Neural cell (in vitro differentiated cells): Measurements from ENCODE around the gene NME7.
A peak's percentile ranks its signal among the peaks of the same experiment; 100 is the strongest.

Source experiments
- EP300 ChIP-seq: fragments of 450-650 bp; conservative IDR thresholded peaks from 2 replicates; pipeline ENCODE4 v1.6.1; 2014; ENCODE audit warnings: antibody characterized with exemption, mild to moderate bottlenecking, moderate library complexity; ENCODE audit not compliant: poor library complexity, severe bottlenecking
- RAD21 ChIP-seq: fragments of 450-650 bp; conservative IDR thresholded peaks from 2 replicates; pipeline ENCODE4 v1.6.1; 2014; ENCODE audit warnings: antibody characterized with exemption, mild to moderate bottlenecking, moderate library complexity

- TF ChIP-seq EP300 = peak; percentile 74
- peak; percentile 33 for TF ChIP-seq RAD21
Observed at GRCh38 chr1:169367686-169368405, at the start of gene NME7, which contains the start of gene BLZF1.
